Measurements from ENCODE around the gene GIPC3.
"Not testable (repeated sequence)": the region's sequence is repeated elsewhere in the genome, so short reads cannot be mapped to it uniquely, and the experiment has no call there.

The GIPC3 gene

DNA sequence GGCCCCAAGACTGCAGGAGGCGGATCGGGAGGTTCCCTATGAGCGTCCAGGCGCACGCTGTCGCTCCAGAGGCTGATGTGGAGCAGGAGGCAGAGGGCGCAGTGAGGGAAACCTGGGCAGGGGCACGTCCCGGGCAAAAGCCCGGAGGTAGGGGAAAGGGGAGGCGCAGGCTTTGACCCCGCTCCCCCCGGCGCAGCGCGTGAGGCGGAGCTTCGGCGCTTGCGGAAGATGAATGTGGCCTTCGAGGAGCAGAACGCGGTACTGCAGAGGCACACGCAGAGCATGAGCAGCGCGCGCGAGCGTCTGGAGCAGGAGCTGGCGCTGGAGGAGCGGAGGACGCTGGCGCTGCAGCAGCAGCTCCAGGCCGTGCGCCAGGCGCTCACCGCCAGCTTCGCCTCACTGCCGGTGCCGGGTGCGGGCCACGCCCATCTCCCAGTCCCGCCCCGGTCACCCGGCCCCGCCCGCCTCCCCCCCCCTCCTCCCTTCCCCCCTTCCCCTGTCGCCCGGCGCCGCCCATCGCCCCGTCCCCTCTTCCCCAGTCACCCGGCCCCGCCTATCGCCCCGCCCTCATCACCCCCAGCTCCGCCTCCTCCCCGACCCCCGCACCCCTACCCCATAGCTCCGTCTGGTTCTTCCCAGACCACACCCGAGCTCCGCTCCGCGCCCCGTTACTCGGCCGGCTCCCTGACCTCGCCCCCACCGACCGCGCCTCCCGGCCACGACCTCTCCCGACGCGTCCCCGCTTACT, 8.4 kb upstream of the GIPC3 start:
- peak in 2 of 3 donors; percentile 35 to 46 for DNase-seq

DNA sequence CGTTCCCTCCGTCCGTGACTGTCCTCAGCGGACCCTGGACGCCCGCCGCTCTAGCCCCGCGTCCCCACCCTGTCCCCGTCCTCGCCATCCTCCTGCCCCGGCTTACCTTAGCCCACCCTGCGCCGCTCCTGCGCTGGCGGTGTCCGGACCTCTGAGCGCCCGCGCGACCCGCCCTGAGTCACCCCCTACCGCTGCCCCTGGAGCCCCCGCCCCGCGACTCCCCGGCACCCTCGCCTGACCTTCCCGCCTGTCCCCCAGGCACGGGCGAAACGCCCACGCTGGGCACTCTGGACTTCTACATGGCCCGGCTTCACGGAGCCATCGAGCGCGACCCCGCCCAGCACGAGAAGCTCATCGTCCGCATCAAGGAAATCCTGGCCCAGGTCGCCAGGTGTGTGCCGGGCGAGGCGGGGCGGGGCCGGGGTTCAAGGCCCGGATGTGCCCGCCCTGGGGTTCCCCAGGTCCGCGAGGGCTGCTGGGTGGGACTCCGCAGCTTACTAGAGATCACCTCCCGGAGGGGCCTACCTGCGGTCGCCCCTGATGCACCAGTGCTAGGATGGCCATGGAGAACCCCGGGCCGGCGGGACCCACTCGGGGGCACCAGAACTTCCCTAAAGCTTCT, 7.4 kb upstream of the GIPC3 start:
- DNase-seq, result no peak

DNA sequence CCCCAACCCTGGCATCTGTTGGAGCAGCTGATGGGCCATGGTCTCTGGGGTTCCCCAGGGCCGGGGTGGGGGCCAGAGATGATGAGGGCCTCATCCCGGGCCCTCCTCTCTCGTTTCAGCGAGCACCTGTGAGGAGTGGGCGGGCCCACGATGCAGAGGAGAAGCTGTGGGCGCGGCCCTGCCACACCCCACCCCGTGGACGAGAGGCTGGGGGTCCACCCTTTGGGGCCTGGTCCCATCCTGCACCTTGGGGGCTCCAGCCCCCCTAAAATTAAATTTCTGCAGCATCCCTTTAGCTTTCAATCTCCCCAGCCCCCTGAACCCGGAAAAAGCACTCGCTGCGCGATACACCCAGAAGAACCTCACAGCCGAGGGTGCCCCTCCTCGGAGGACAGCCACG, 6.9 kb upstream of the GIPC3 start:
- no peak for DNase-seq

DNA sequence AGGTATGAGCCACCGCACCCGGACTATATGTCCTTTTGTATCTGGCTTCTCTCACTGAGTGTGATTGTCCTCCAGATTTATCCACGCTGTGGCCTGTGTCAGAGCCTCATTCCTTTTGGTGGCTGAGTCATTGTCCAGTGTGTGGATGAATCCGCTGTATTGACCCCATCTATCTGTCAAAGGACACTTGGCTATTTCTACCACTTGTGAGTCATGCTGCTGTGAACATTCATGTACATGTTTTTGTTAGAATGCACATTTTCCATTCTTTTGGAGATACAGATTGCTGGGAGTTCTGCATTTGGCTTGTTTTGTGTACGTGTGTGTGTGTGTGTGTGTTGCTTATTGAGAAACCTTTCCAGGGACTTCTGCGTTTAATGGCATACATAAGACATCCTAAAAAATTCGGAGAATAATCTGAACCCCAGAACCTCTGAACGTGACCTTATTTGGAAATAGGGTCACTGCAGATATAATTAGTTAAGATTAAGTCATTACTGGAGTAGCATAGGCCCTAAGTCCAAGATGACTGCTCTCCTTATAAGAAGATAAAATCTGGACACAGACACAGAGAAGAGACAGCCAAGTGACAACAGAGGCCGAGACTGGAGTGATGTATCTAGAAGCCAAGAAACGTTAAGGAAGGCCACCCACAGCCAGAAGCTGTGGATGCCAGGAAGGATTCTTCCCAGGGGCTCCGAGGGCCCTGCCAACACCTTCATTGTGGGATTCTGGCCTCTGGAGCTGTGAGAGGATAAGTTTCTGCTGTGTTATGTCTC, 4.9 kb upstream of the GIPC3 start:
- peak; percentile 79 to 92 (median 91) for DNase-seq

DNA sequence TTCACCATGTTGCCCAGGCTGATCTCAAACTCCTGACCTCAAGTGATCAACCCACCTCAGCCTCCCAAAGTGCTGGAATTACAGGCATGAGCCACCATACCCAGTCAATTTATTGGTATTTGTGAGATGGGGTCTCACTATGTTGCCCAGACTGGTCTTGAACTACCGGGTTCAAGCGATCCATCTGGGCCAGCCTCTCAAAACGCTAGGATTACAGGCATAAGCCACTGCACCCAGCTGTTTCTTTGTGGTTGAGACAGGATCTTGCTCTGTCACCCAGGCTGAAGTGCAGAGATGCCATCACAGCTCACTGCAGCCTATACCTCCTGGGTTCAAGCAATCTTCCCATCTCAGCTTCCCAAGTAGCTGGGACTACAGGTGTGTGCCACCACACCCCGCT, 3.5 kb upstream of the GIPC3 start:
- not testable (repeated sequence) for DNase-seq

DNA sequence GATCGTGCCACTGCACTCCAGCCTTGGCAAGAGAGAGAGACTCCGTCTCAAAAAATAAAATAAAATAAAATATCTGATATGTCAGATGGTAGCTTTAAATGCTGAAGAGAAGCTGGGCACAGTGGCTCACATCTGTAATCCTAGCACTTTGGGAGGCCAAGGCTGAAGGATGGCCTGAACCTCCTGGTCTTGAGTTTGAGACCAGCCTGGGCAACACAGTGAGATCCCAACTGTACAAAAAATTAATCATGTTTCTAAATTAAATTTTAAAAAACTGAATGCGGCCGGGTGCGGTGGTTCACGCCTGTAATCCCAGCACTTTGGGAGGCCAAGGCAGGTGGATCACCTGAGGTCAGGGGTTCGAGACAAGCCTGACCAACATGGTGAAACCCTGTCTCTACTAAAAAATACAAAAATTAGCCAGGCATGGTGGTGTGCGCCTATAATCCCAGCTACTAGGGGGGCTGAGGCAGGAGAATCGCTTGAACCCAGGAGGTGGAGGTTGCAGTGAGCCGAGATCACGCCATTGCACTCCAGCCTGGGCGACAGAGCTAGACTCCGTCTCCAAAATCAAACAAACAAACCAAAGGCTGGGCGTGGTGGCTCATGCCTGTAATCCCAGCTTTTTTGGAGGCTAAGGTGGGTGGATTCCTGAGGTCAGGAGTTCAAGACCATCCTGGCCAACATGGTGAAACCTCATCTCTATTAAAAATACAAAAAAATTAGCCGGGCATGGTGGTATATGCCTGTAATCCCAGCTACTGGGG, 1.1 kb upstream of the GIPC3 start:
- DNase-seq, result not testable (repeated sequence)

DNA sequence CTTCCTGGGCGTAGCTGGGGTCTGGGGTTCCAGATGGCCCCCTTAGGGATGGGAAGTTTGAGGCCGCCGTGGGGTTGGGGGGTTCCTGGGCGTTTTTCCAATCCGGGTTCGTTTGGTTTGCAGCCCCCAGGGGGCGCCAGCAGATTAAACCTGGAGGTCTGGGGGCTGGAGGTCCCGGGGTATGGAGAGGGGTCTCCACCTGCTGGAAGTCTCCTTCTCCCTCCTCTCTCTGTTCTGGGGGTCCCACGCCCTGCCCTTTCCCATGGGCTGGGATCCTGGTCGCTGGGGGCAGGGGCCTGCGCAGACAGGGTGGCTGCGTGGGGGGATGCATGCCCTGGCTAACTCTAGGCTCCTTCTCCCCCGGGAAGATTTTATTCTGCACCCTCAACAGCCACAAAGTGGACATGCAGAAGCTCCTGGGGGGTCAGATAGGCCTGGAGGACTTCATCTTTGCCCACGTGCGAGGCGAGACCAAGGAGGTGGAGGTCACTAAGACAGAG, 899 bp downstream of the GIPC3 start:
- peak; percentile 37 to 68 (median 46) for DNase-seq

DNA sequence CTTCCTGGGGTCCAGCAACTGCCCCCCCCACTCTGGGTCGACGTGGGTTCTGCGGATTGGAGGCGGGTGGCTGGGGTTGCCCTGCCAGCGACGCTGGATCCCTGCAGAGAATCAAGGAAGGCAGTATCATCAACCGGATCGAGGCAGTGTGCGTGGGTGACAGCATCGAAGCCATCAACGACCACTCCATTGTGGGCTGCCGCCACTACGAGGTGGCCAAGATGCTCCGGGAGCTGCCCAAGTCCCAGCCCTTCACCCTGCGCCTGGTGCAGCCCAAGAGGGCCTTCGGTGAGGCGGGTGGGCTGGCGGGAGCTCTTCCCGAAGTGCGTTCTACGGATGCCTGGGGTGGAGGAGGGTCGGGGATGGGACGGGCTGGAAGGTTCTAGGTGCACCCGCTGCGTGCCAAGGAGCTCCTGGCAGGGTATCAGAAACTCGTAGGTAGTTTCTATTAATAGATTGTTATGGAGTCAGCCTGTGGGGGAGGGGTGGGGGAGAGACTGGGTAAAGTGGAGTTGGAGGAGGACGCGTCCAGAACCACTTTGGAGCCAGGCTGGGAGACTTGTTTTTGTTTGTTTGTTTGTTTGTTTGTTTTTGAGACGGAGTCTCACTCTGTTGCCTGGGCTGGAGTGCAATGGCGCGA, 1.5 kb downstream of the GIPC3 start:
- no peak for DNase-seq

DNA sequence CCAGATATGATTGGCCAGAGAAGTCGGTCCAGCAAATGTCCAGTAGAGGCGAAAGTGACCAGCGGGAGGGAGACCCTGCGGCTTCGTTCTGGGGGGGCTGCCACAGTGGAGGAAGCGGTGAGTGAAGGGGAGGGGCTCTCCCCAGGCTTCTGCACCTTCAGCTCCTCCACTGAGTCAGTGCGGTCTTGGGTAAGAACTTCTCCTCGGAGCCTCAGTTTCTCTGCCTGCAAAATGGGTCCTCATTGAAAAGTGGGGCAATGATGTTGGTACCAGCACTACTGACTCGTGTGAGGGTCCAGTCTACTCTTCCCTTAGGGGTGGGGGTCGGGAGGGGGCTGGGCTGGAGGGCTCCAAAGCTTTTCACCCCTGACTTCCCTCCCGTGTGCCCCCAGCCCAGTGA, 4.2 kb downstream of the GIPC3 start:
- no peak for DNase-seq

DNA sequence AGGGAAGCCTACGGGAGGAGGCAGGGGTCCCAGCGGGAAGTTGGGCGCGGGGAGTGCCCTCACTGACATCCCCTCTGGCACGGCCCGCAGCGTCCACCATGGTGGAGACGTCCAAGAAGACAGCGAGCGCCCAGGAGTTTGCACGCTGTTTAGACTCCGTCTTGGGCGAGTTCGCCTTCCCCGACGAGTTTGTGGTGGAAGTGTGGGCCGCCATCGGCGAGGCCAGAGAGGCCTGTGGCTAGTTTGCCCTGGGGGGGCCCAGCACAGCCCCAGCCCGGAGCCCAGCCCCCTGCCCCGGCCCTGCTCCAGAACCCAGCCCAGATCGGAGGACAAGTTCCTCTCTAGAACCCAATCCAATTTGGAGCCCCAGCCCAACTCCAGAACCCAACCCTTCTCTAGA, 4.7 kb downstream of the GIPC3 start:
- no peak for DNase-seq

DNA sequence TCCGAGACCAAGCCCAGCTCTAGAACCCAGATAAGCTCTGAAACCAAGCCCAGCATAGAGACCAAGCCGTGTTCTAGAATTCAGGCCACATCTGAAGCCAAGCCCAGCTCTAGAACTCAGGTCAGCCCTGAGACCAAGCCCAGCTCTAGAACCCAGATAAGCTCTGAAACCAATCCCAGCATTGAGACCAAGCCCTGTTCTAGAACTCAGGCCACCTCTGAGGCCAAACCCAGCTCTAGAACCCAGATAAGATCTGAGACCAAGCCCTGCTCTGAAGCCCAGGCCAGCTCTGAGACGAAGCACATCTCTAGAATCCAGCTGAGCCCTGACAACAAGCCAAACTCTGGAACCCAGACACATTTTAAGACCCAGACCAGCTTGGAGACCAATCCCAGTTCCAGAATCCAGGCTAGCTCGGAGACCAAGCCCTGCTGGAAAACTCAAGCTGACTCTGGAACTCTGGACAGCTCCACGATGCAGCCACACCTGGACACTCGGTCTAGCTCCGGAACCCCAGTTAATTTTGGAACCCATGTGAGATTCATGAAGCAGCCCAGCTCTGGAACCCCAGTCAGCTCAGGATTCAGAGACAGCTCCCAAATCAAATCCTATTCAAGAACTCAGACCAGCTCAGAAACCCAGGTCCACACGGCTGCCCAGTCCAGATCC, 5.8 kb downstream of the GIPC3 start:
- DNase-seq, result no peak

DNA sequence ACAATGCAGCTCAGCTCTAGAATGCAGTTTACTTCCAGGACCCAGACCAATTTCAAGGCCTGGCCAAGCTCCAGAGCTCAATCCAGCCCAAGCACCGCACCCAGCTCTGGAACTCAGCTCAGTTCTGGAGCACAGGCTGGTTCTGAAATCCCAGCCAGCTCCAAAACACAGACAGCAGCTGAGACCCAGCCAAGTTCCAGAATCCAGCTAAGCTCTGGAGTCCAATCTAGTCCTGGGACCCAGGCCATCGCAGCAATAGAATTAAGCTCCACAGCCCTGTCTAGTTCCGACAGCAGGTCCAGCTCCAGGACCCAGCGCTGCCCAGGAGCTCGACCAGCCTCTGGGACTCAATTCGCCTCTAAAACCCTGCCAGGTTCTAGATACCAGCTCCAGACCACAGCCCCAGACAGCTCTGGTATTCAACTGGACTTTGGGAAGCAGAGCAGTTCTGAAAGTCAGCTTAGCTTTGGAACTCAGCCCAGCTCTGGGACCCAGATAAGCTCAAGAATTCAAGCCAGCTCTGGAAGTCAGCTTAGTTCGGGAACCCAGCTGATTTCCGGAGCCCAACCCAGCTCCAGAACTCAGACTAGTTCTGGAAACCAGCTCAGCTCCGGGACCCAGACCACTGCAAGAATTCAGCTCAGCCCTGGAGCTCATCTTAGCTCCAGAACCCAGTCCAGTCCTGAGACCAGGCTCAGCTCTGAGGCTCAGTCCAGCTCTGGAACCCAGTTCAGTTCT, 6.8 kb downstream of the GIPC3 start:
- DNase-seq, result no peak

DNA sequence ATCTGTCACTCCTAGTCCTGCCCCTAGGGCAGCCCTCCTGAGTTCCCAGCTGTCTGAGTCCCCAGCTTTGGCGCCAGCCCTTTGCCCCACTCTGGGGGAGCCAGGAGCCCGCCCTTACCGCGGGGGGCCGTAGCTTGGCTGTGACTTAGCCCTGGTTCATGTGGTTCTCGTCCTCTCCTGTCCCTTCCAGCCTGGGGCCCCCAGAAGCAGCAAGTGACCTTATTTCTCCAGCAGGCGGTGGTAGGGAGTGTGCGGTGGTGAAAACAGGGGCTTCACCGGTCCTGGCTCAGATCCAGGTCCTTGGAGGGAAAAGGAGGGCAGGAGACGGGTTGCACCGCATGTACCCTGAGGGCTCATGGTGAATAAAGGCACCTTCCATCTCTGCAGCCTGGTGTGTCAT, 7.9 kb downstream of the GIPC3 start:
- no peak for DNase-seq

DNA sequence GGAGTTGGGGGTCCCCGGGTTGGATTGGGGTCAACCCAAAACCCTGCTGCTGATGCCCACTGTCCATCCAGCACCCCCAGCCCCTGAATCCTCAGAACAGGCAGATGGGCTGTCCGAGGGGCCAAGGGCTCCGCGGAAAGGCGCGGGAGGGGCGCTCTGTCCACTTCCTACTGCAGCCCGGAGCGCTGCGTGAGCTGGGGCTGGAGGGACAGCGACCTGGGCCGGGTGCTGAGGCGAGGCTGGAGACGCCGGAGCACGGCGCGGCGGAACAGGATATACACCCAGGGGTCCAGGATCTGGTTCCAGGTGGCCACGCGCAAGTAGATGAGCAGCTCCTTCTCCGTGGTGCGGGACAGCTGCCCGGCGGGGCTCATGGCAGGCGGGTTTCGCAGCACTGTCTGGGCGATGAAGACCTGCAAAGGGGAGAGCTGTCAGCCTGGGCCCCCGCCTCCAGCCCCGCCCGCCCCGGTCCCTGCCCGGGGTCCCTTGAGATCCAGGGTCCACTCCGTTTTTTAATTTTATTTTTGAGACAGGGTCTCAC, 10.3 kb downstream of the GIPC3 start:
- no peak for DNase-seq

DNA sequence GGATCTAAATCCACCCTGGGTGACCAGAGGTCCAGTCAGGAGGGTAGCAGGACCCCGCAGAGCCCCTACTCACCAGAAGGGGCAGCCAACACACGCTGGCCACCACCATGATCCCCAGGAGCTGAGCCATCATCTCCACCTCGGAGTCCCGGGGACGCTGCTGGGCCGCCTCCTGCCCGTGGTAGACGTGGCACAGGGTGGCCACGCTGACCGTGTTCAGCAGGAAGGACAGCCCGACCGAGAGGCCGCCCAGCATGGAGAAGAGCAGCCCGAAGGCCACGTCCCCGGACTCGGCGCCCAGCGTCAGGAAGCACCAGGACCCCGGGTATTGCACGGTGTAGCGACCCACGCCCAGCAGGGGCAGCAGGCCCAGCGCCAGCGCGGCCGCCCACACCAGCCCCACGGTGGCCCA, 14.5 kb downstream of the GIPC3 start:
- no peak for DNase-seq

DNA sequence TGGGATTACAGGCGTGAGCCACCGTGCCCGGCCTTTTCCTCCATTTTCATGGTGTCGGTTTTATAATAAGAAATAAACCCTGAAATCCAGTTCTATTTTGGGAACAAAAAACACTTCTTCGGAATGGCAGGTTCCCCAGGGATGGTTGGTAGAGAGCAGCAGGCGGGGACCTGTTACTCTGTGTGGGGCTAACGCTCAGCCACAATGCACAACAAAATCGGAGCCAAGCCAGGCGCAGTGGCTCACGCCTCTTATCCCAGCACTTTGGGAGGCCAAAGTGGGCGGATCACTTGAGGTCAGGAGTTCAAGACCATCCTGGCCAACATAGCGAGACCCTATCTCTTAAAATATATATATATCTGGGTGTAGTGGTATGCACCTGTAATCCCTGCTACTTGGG, 15.7 kb downstream of the GIPC3 start:
- no peak for DNase-seq

DNA sequence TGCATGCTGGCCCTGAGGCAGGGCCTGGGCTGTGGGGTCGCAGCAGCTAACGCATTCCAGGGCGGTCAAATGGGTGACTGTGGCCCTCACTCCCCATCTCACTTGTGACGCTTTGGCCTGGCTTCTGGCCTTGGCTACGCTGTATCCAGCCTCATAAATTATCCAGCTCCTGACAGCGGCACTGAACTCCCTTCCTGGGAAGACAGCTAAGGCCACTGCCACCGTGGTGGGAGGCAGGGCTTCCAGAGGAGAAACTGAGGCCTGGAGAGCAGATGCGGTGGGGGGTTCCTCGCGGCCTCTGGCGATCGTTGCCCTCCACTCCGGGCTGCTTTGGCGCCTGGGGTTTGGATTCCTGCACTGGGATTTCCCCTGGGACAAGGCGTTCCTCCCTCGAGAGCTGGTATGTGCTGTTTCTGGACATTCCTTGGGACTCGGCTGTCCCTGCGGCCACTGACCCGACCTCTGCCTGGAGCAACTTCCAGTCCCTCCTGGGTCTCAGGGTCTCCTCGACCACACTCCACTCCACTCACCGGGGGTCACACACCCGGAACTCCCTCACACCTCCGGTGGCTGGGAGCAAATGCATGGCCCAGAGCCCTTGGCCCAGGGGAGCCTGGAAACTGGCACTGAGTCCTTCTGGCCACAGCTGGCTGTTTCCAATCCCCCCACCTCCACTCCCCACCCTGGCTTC, 18.0 kb downstream of the GIPC3 start:
- no peak for DNase-seq

DNA sequence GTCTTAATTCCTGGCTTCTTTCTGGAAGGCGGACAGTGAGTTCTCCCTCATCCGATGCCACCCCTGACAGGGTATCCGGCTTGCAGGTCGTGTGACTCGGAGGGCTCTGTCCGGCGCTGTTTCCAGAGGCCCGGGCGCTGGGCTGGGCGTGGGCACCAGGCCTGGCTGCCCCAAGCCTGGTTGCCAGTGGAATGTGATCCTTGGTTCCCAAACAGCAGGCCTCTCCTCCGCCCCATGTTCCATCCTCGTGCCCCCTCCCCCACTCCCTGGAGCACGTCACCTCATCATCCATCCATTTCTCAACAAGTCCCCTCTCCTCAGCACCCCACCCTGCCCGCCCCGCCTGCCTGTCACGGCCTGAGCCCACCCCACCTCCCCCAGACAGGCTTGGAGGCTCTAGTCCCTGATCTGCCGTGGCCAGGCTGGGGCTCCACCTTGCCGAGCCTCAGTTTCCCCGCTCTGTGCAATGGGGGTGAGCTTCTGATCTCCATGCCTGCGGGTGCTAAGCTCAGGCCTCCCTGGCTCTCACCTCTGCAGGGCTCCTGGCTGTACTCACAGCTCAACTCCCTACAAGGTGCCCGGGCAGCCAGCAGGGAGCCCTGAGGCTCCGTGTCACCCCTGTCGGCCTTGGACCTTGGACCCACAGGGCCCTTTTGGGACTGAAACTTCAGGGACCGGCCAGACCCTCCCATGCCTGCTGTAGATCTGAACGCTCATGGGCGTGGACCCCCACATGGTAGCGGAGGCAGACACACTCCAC, 19.1 kb downstream of the GIPC3 start:
- no peak for DNase-seq

DNA sequence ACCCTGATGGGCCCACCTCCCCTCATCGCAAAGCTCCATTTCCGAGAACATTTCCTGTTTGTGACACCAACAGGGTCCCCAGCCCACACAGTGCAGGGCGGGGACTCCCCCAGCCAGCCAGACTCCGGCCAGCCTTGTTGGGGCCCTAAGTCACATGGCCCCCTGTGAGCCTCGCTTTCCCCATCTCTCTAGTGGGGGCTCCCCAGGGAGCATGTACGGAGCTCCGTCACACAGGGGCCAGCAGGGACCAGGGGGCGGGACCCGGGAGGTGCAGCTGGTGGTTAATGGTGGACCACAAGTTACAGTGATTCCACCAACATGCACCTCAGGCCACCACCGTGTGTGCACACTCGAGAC, 19.7 kb downstream of the GIPC3 start:
- peak; percentile 24 to 46 (median 32) for DNase-seq

DNA sequence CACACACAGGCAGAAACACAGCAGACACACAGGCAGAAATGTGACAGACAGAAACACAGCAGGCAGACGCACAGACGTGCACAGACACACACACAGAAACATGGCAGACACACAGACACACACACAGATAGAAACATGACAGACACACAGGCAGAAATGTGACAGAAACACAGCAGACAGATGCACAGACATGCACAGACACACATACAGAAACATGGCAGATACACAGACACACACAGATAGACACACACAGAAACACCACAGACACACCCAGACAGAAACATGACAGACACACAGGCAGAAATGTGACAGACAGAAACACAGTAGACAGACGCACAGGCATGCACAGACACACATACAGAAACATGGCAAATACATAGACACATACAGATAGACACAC, 20.1 kb downstream of the GIPC3 start:
- no peak for DNase-seq
